Fibroblast of lung (primary cell): ENCODE results near the gene METTL22. TPM values are rescaled to one million over a fixed set of nuclear protein-coding genes. Genes with fewer than 3 reads are reported as not detected.

Experiments used
- DNase-seq, 2 donors: peaks; one replicate each; pipeline versions ENCODE4 v3.0.0 to v3.0.0-alpha.2; 2010; ENCODE audit warnings: low read depth in 2 of 2
- H2AFZ ChIP-seq: 2 replicates; pipeline ENCODE4 v1.5.1; 2012; ENCODE audit warnings: low read length, control low read depth, inconsistent platforms
- H3K27ac ChIP-seq: 2 replicates; pipeline ENCODE4 v1.5.1; 2011; ENCODE audit warnings: low read length, control low read depth; ENCODE audit not compliant: insufficient read depth
- H3K27me3 ChIP-seq: 2 replicates; pipeline ENCODE4 v1.5.1; 2011; ENCODE audit warnings: mild to moderate bottlenecking, low read length; ENCODE audit not compliant: control insufficient read depth, insufficient read depth
- H3K36me3 ChIP-seq: 2 replicates; pipeline ENCODE4 v1.5.1; 2011; ENCODE audit warnings: low read length; ENCODE audit not compliant: control insufficient read depth, insufficient read depth
- H3K4me1 ChIP-seq: 2 replicates; pipeline ENCODE4 v1.5.1; 2011; ENCODE audit warnings: low read length; ENCODE audit not compliant: control insufficient read depth, insufficient read depth; ENCODE audit errors: extremely low read depth
- H3K4me2 ChIP-seq: 2 replicates; pipeline ENCODE4 v1.5.1; 2011; ENCODE audit warnings: low read length, control low read depth; ENCODE audit not compliant: insufficient read depth; ENCODE audit errors: extremely low read depth
- H3K4me3 ChIP-seq, 4 experiments: fragments of 200-600 bp in 1 of 4; sonication (generic) in 1 of 4; replicated peaks in 1 of 4; 2 replicates each; pipeline ENCODE4 v1.5.1; 2011 to 2016; ENCODE audit warnings: low read length in 4 of 4, low read depth in 3 of 4, mild to moderate bottlenecking in 3 of 4, control low read depth in 2 of 4, inconsistent platforms in 1 of 4, mixed read lengths in 1 of 4; ENCODE audit not compliant: insufficient read depth in 1 of 4; ENCODE audit errors: control extremely low read depth in 1 of 4
- H3K79me2 ChIP-seq: 2 replicates; pipeline ENCODE4 v1.5.1; 2012; ENCODE audit warnings: mild to moderate bottlenecking, low read length, inconsistent platforms; ENCODE audit not compliant: control insufficient read depth, insufficient read depth
- H3K9ac ChIP-seq: 2 replicates; pipeline ENCODE4 v1.5.1; 2011; ENCODE audit warnings: mild to moderate bottlenecking, low read length, control low read depth; ENCODE audit not compliant: insufficient read depth
- H3K9me3 ChIP-seq: 2 replicates; pipeline ENCODE4 v1.5.1; 2012; ENCODE audit warnings: low read depth, low read length; ENCODE audit not compliant: control insufficient read depth, insufficient read depth
- H4K20me1 ChIP-seq: 2 replicates; pipeline ENCODE4 v1.5.1; 2011; ENCODE audit warnings: low read length; ENCODE audit not compliant: control insufficient read depth, insufficient read depth; ENCODE audit errors: extremely low read depth
- EZH2 ChIP-seq: IDR thresholded peaks from 2 replicates; pipeline ENCODE4 v1.5.1; 2012; ENCODE audit warnings: low read length, control low read depth, mild to moderate bottlenecking; ENCODE audit errors: missing control alignments
- polyA plus RNA-seq, 2 donors: library from polyadenylated mRNA; depleted of rRNA in 1 of 2; stranded (reverse) in 1 of 2; unstranded in 1 of 2; fragments of >200 nt; gene quantifications; 2 replicates each; pipeline ENCODE4 v1.2.1, GENCODE V29; 2011 to 2012; ENCODE audit warnings: missing spikeins in 1 of 2
- total RNA-seq: library from RNA; depleted of rRNA; stranded (reverse); fragments of >200 nt; gene quantifications from 2 replicates; pipeline ENCODE4 v1.2.1, GENCODE V29; 2014
- TF ChIP-seq, protein P1 (sequence below), 2 donors: IDR thresholded peaks in 1 of 2; conservative IDR thresholded peaks in 1 of 2; 1 replicate in 1 of 2; 2 replicates in 1 of 2; pipeline ENCODE4 v1.5.1; 2011 to 2012; ENCODE audit warnings: low read length in 2 of 2, control low read depth in 1 of 2, inconsistent platforms in 1 of 2, low read depth in 1 of 2, mild to moderate bottlenecking in 1 of 2

Gene METTL22
- total and polyA plus RNA-seq, 2 donors (not counting 1 experiment from before 2014, with no cell fraction given): 27.4 to 30.8 TPM

GRCh38 chr16:8591451-8591850 lies 30.0 kb upstream of the METTL22 start:
- H3K79me2 ChIP-seq: no peaks in the 10 kb centered on the region
- no peaks in the 10 kb centered on the region for H3K9me3 ChIP-seq
- H3K4me1 ChIP-seq: no peaks in the 10 kb centered on the region
- H3K36me3 ChIP-seq: no peaks in the 10 kb centered on the region
- no peak overlapping the region for H2AFZ ChIP-seq
- DNase-seq: no peak
- peaks cover 35% of the 10 kb centered on the region for H3K27me3 ChIP-seq
- H3K4me3 ChIP-seq: no peak overlapping the region
- no peak overlapping the region for H3K9ac ChIP-seq
- no peak overlapping the region for H3K27ac ChIP-seq
- H4K20me1 ChIP-seq: no peaks in the 10 kb centered on the region
- no peak overlapping the region for H3K4me2 ChIP-seq
- no peak for TF ChIP-seq EZH2
- TF ChIP-seq, protein P1, sequence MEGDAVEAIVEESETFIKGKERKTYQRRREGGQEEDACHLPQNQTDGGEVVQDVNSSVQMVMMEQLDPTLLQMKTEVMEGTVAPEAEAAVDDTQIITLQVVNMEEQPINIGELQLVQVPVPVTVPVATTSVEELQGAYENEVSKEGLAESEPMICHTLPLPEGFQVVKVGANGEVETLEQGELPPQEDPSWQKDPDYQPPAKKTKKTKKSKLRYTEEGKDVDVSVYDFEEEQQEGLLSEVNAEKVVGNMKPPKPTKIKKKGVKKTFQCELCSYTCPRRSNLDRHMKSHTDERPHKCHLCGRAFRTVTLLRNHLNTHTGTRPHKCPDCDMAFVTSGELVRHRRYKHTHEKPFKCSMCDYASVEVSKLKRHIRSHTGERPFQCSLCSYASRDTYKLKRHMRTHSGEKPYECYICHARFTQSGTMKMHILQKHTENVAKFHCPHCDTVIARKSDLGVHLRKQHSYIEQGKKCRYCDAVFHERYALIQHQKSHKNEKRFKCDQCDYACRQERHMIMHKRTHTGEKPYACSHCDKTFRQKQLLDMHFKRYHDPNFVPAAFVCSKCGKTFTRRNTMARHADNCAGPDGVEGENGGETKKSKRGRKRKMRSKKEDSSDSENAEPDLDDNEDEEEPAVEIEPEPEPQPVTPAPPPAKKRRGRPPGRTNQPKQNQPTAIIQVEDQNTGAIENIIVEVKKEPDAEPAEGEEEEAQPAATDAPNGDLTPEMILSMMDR (conservative IDR thresholded peaks at IDR 0.05 in 1 of 2, IDR thresholded peaks at IDR 0.05 in 1 of 2; ENCODE audit: low read depth in 1 of 2, low read length in 2 of 2): no peak

GRCh38 chr16:8594149-8594666 lies 27.3 kb upstream of the METTL22 start:
- H3K27me3 ChIP-seq: peaks cover 17% of the 10 kb centered on the region
- no peak overlapping the region for H3K9ac ChIP-seq
- H3K79me2 ChIP-seq: no peaks in the 10 kb centered on the region
- DNase-seq: no peak
- no peaks in the 10 kb centered on the region for H3K9me3 ChIP-seq
- H3K4me1 ChIP-seq: no peaks in the 10 kb centered on the region
- no peak overlapping the region for H3K4me3 ChIP-seq
- no peak overlapping the region for H2AFZ ChIP-seq
- no peaks in the 10 kb centered on the region for H4K20me1 ChIP-seq
- no peak overlapping the region for H3K4me2 ChIP-seq
- no peaks in the 10 kb centered on the region for H3K36me3 ChIP-seq
- no peak overlapping the region for H3K27ac ChIP-seq
- no peak for TF ChIP-seq EZH2
- TF ChIP-seq, protein P1 (conservative IDR thresholded peaks at IDR 0.05 in 1 of 2, IDR thresholded peaks at IDR 0.05 in 1 of 2; ENCODE audit: low read depth in 1 of 2, low read length in 2 of 2): no peak

- no peak overlapping the region for H3K27ac ChIP-seq
- no peak overlapping the region for H3K4me2 ChIP-seq
- H3K79me2 ChIP-seq: no peaks in the 10 kb centered on the region
- H3K4me1 ChIP-seq: no peaks in the 10 kb centered on the region
- H2AFZ ChIP-seq: no peak overlapping the region
- no peak for TF ChIP-seq EZH2
- TF ChIP-seq, protein P1 (conservative IDR thresholded peaks at IDR 0.05 in 1 of 2, IDR thresholded peaks at IDR 0.05 in 1 of 2; ENCODE audit: low read depth in 1 of 2, low read length in 2 of 2): no peak
- no peaks in the 10 kb centered on the region for H3K36me3 ChIP-seq
- no peaks in the 10 kb centered on the region for H4K20me1 ChIP-seq
- no peaks in the 10 kb centered on the region for H3K9me3 ChIP-seq
- peaks cover 2% of the 10 kb centered on the region for H3K27me3 ChIP-seq
- H3K9ac ChIP-seq: no peak overlapping the region
- no peak for DNase-seq
- H3K4me3 ChIP-seq: no peak overlapping the region
Measured at GRCh38 chr16:8595783-8596182, 25.7 kb upstream of the METTL22 start.
